Measurements from ENCODE around the gene SMAP1.

- TF ChIP-seq CTCF (IDR thresholded peaks at IDR 0.05) (no peak), POLR2A (IDR thresholded peaks at IDR 0.05) (no peak)
Measured at GRCh38 chr6:70811788-70812187, 144.1 kb downstream of the SMAP1 start.

All from heart left ventricle (tissue), 13 donors.